Fibroblast of lung (primary cell): ENCODE data around the gene CIAPIN1.

Experiments
- CTCF ChIP-seq, 2 donors: IDR thresholded peaks in 1 of 2; conservative IDR thresholded peaks in 1 of 2; 1 replicate in 1 of 2; 2 replicates in 1 of 2; pipeline ENCODE4 v1.5.1; 2011 to 2012; ENCODE audit warnings: low read length in 2 of 2, control low read depth in 1 of 2, inconsistent platforms in 1 of 2, low read depth in 1 of 2, mild to moderate bottlenecking in 1 of 2
- EZH2 ChIP-seq: IDR thresholded peaks from 2 replicates; pipeline ENCODE4 v1.5.1; 2012; ENCODE audit warnings: low read length, control low read depth, mild to moderate bottlenecking; ENCODE audit errors: missing control alignments

GRCh38 chr16:57482845-57483545 lies 35.8 kb upstream of the CIAPIN1 start:
- no peak for TF ChIP-seq CTCF (conservative IDR thresholded peaks at IDR 0.05 in 1 of 2, IDR thresholded peaks at IDR 0.05 in 1 of 2; ENCODE audit: low read depth in 1 of 2, low read length in 2 of 2)
- no peak for TF ChIP-seq EZH2
